HCT116 (cell line): ENCODE measurements around the gene TRAIP.

Experiments
- ELF1 ChIP-seq: IDR thresholded peaks from 2 replicates; pipeline ENCODE4 v1.6.1; 2012; ENCODE audit warnings: low read depth, borderline replicate concordance
- ZNF274 ChIP-seq: fragments of 200-500 bp; sonication (Bioruptor generic); IDR thresholded peaks from 2 replicates; pipeline ENCODE4 v1.6.1; 2014; ENCODE audit warnings: mild to moderate bottlenecking, low read depth, low read length, inconsistent platforms
- TF ChIP-seq, protein P1 (sequence below): IDR thresholded peaks from 2 replicates; pipeline ENCODE4 v1.6.1; 2012
- TF ChIP-seq, protein P2 (sequence below): IDR thresholded peaks from 2 replicates; pipeline ENCODE4 v1.6.1; 2012; ENCODE audit warnings: low read depth

DNA sequence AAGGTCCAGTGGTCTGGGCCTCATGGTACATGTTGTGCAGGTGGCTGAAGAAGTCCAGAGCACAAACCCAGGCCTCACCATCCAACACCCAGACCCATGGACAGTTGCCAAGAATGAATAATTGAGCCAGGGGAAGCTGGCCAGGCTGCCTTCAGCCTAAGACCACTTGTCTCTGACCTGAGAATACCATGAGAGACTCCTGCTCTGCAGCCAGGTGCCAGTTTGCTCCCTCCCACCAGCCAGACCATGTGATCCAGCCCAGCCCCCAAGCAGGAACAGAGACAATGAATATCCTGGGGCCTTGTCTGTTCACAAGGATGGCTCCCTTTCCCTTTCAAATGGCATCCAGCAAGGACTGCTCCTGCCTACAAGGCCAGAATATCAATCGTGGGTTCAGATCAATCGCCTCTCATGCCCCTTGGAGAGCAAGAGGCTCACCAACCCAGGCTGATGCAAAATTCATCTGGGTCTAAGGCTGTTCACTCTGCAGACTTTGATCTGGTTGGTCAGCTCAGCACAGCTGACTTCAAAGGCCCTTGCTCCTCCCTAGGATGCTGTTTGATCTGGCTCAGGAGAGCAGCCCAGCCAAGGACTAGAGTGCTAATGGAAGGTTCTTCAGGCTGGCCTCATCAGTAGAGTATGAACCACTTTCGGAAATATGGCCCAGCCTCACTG, 13.4 kb downstream of the TRAIP start:
- TF ChIP-seq, protein P1, sequence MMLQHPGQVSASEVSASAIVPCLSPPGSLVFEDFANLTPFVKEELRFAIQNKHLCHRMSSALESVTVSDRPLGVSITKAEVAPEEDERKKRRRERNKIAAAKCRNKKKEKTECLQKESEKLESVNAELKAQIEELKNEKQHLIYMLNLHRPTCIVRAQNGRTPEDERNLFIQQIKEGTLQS, result no peak
- no peak for TF ChIP-seq ELF1
- TF ChIP-seq ZNF274, result no peak
- TF ChIP-seq, protein P2, sequence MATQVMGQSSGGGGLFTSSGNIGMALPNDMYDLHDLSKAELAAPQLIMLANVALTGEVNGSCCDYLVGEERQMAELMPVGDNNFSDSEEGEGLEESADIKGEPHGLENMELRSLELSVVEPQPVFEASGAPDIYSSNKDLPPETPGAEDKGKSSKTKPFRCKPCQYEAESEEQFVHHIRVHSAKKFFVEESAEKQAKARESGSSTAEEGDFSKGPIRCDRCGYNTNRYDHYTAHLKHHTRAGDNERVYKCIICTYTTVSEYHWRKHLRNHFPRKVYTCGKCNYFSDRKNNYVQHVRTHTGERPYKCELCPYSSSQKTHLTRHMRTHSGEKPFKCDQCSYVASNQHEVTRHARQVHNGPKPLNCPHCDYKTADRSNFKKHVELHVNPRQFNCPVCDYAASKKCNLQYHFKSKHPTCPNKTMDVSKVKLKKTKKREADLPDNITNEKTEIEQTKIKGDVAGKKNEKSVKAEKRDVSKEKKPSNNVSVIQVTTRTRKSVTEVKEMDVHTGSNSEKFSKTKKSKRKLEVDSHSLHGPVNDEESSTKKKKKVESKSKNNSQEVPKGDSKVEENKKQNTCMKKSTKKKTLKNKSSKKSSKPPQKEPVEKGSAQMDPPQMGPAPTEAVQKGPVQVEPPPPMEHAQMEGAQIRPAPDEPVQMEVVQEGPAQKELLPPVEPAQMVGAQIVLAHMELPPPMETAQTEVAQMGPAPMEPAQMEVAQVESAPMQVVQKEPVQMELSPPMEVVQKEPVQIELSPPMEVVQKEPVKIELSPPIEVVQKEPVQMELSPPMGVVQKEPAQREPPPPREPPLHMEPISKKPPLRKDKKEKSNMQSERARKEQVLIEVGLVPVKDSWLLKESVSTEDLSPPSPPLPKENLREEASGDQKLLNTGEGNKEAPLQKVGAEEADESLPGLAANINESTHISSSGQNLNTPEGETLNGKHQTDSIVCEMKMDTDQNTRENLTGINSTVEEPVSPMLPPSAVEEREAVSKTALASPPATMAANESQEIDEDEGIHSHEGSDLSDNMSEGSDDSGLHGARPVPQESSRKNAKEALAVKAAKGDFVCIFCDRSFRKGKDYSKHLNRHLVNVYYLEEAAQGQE, result no peak
